GM11168 (cell line): ENCODE measurements around the gene ADAMTS4.

Experiments used
- in situ Hi-C: fragments of 300-500 bp; cut with MboI; formaldehyde crosslinking; loops from one replicate; pipeline ENCODE4 v1.12.0; 2022; ENCODE audit warnings: low sequenced_read_pairs; ENCODE audit not compliant: unreplicated experiment

The ADAMTS4 gene

GRCh38 chr1:161177112-161177935 lies 21.5 kb downstream of the ADAMTS4 start, which contains the start of gene B4GALT3:
TSS of gene B4GALT3 (minus strand) at chr1:161177507. CDS start at chr1:161176060, 1,447 bp downstream.
- in situ Hi-C loops: no loop called here

GRCh38 chr1:161176468-161177111 lies 22.3 kb downstream of the ADAMTS4 start:
- in situ Hi-C loops: no loop called here

GRCh38 chr1:161175771-161176453 lies 22.9 kb downstream of the ADAMTS4 start:
- in situ Hi-C loops: no loop called here

- in situ Hi-C loops: no loop called here
These were observed 23.9 kb downstream of the ADAMTS4 start for GRCh38 chr1:161174911-161175310.

- in situ Hi-C loops: no loop called here
These were observed 25.1 kb downstream of the ADAMTS4 start for GRCh38 chr1:161173711-161174110.

- in situ Hi-C loops: no loop called here
These were observed 26.0 kb downstream of the ADAMTS4 start for GRCh38 chr1:161172776-161173376.

GRCh38 chr1:161172349-161172748 lies 26.5 kb downstream of the ADAMTS4 start:
- in situ Hi-C loops: no loop called here

GRCh38 chr1:161171696-161172095 lies 27.2 kb downstream of the ADAMTS4 start:
- in situ Hi-C loops: no loop called here

GRCh38 chr1:161171191-161171590 lies 27.7 kb downstream of the ADAMTS4 start:
- in situ Hi-C loops: no loop called here

- in situ Hi-C loops: no loop called here
These were observed 29.9 kb downstream of the ADAMTS4 start for GRCh38 chr1:161168906-161169305.

- in situ Hi-C loops: no loop called here
These were observed 31.9 kb downstream of the ADAMTS4 start for GRCh38 chr1:161166669-161167548.

- in situ Hi-C loops: no loop called here
These were observed 32.8 kb downstream of the ADAMTS4 start, which contains the start of gene PPOX for GRCh38 chr1:161165742-161166668. TSS of gene PPOX (plus strand) at chr1:161166426. CDS start at chr1:161166848, 422 bp downstream.

GRCh38 chr1:161164901-161165610 lies 33.8 kb downstream of the ADAMTS4 start:
- in situ Hi-C loops: no loop called here

- in situ Hi-C loops: no loop called here
These were observed 35.1 kb downstream of the ADAMTS4 start for GRCh38 chr1:161163793-161164192.

GRCh38 chr1:161162806-161163205 lies 36.0 kb downstream of the ADAMTS4 start:
- in situ Hi-C loops: no loop called here

GRCh38 chr1:161162052-161162451 lies 36.8 kb downstream of the ADAMTS4 start:
- in situ Hi-C loops: no loop called here

- in situ Hi-C loops: no loop called here
These were observed 37.2 kb downstream of the ADAMTS4 start for GRCh38 chr1:161161652-161162051.

GRCh38 chr1:161160671-161161145 lies 38.1 kb downstream of the ADAMTS4 start:
- in situ Hi-C loops: no loop called here
